Limb (tissue), 2 donors: ENCODE data around the gene RBM26.
"Not testable (repeated sequence)": the region's sequence is repeated elsewhere in the genome, so short reads cannot be mapped to it uniquely, and the experiment has no call there.

Source experiments
- DNase-seq, 2 donors: peaks; one replicate each; pipeline ENCODE4 v3.0.0-alpha.2; 2016; ENCODE audit errors: extremely low spot score in 2 of 2

The RBM26 gene

DNA sequence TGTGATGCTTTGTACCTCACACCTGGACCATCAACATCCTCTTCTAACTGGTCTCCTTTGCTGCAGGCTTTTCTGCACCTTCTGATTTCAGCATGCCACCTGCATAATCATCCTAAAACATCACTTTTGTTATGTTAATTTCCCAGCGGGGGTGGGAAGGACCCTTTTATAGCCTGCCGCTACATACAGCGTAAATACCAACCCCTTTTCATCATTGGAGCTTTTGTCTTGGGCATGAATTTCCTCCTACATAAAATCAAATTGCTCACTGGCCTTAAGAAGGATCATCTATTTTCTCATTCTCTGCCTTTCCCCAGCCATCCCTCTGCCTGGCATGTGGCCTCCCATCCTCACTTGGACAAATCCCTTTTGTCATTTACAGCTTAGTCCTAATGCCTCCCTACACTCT is 124.7 kb downstream of the RBM26 start:
- no peak for DNase-seq

GRCh38 chr13:79279735-79280134 is 126.3 kb downstream of the RBM26 start:
- not testable (repeated sequence) for DNase-seq

- DNase-seq, result no peak
These were observed 133.0 kb downstream of the RBM26 start for GRCh38 chr13:79273045-79273444.

- no peak for DNase-seq
These were observed 134.4 kb downstream of the RBM26 start for GRCh38 chr13:79271616-79272015.

GRCh38 chr13:79270859-79271258 is 135.2 kb downstream of the RBM26 start:
- no peak for DNase-seq
